HG03460 (cell line): Measurements from ENCODE around the gene BCAS3.
"Not testable (repeated sequence)": the region's sequence is repeated elsewhere in the genome, so short reads cannot be mapped to it uniquely, and the experiment has no call there.

ENCODE experiments used
- ATAC-seq: cut with Tn5 transposase; IDR thresholded peaks from one replicate; pipeline ENCODE4 v1.9.1; 2021; ENCODE audit not compliant: unreplicated experiment

BCAS3 gene

DNA sequence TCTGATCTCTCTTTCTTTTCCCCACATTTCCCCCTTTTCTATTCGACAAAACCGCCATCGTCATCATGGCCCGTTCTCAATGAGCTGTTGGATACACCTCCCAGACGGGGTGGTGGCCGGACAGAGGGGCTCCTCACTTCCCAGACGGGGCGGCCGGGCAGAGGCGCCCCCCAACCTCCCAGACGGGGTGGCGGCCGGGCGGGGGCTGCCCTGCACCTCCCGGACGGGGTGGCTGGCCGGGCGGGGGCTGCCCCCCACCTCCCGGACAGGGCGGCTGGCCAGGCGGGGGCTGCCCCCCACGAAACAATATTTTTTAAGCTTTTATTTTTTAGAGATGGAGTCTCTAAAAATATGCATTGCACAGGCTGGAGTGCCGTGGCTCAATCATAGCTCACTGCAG is 299.2 kb downstream of the BCAS3 start:
- ATAC-seq, result not testable (repeated sequence)

DNA sequence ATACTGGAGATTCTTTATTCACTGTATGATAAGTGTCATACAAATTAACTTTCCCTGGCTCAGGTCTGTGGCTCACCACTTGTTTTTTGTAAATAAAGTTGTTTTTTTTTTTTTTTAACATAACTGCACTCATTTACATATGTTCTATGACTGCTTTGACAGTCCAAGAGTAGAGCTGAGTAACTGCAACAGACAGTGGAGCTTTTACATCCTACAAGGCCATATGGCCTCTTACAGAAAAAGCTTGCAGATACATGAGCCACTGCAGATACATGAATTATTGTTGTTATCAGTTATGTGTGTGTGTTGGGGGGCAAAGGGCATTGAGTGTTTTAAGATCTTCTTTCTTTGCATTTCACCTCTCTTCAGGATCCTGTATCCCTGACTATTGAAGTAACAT is 311.7 kb downstream of the BCAS3 start:
- no peak for ATAC-seq

DNA sequence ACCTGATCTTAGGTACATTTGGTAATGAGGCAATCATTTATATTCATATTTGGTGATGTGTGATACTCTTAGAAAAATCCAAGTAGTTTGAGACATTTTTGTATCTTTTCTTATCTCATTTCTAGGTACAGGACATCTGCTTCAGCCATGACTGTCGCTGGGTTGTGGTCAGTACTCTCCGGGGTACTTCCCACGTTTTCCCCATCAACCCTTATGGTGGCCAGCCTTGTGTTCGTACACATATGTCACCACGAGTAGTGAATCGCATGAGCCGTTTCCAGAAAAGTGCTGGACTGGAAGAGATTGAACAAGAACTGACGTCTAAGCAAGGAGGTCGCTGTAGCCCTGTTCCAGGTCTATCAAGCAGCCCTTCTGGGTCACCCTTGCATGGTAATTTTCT is 312.2 kb downstream of the BCAS3 start:
- ATAC-seq, result no peak

DNA sequence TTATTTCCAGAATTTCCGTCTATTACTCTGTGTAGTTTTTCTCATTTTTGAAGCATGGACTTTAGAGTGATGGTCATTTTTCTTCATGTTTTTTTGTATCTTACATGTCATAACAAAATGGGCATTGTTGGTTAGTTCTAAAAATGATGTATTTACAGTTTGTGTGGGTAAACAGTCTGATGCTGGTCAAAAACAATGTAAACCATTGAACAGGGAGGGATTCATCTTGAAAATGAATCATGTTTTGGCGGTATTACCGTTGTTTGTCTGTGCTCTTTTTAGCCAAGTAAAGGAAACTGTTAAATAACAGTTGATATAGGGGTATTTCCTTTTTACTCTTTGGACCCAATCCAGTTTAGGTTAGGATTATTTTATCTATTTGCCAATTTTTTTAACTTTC is 315.8 kb downstream of the BCAS3 start:
- ATAC-seq, result no peak

DNA sequence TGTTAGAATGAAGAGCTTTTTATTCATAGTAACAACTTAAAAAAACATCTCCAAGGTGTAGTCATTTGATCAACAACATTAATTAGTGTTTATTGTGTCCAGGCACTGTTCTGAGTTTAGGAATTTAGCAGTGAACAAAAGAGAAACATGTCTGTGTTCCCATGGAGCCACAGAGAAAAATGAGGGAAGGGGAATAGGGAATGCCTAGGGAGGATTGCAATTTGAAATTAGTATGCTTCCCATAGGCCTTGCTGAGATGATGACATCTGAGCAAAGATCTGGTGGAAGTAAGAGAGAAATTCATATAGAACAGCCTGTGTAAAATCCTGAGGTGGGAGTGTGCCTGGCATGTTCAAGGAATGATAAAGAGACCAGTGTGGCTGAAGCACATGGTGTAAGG is 318.0 kb downstream of the BCAS3 start:
- no peak for ATAC-seq

DNA sequence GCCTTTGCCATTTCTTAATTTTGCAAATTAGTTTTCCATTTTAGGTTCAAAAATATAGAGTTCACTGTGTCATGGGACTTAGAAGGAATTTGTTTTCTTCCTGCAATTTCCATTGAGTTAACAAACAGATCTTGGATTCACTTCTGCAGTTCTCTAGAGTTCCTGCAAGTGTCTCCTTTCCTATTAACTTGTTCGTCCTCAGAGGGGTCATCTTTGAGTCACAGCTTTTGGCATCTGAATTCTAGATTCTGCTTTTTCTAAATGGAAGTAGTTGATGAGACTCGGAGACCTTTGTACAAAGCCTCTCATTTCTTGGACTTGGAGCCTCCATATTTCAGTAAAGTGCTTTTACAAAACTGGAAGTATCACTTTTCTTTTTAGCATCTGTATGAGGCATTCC is 323.3 kb downstream of the BCAS3 start:
- ATAC-seq, result no peak

DNA sequence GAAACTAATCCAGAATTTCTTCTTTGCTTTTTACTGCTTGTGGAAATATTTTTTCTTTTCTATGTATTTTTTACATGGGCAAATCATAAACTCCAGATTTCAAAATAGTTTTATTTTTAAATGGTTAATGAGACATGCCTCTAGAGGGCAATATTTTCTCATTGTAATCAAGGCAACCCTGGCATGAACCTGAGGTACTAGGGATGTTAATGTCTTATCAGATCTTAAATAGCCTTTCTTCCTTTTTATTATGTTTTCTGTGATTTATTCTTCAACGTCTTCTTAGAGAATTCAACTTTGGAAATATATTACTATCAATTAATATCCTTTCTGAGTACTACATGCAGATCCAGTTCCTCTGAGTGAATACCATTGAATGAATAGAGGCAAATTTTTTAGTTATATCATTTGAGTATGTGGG is 324.7 kb downstream of the BCAS3 start:
- no peak for ATAC-seq

DNA sequence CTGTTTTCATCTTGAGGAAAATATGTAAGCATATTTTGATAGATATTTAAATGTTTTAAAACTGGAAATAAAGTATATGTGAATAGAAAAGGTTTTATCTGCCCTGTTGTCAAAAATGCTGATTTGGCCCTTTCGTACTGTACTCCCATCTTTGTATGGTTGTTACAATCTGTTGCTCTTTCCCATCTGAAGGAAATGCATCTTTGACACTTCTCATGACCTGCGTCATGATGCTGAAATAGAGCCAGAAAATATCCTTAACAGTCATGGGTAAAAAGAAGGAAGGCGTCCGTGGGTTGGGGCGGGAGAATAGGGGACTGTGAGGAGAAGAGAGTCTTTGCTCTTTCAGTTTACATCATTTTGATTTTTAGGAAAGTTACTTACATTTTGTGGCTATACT is 327.7 kb downstream of the BCAS3 start:
- ATAC-seq, result no peak

DNA sequence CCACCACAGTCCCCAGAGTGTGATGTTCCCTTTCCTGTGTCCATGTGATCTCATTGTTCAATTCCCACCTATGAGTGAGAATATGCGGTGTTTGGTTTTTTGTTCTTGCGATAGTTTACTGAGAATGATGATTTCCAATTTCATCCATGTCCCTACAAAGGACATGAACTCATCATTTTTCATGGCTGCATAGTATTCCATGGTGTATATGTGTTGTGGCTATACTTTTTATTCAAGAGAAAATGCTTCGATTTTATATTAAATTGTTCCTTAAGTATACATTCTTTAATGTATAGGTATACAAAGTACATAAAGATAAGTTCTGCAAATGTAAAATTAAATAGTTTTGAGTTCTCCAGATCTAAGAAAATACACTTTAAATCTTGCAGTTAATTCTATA is 328.3 kb downstream of the BCAS3 start:
- not testable (repeated sequence) for ATAC-seq

DNA sequence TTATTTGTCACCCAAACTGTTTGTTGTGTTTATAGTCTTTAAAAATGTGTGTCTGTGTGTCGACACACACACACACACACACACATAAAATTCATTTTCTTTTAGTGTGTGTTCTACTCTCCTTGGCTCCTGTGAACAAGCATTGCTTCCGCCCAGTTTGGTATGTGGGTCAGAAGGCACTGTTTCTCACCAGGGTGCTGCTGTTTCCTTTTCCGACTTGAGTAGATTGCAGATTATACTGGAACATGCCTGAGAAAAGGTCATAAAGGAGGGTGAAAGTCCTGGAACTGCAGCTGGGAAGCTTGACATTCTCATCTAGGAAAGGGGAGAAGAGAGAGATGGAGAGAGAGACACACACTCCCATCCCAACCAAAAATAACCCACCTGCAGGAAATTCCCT is 330.3 kb downstream of the BCAS3 start:
- ATAC-seq, result no peak

DNA sequence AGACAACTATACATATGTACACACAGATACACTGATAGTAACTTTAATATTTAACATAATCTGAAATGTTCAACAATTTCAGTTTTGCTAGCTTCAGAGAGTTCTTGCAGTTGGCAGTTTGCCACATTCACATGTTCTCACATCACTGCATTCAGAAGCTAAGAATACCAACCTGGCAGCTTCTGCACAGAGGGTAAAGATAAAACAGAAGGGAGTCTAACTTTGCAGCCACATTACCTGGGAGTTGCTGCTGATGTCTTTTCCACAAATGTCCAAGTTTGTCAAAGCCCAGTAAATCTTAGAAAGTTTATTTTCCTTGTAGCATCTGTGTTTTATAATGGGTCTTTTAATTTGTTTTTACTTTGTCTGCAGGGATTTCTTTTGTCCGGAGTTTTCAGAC is 332.0 kb downstream of the BCAS3 start:
- ATAC-seq, result no peak

DNA sequence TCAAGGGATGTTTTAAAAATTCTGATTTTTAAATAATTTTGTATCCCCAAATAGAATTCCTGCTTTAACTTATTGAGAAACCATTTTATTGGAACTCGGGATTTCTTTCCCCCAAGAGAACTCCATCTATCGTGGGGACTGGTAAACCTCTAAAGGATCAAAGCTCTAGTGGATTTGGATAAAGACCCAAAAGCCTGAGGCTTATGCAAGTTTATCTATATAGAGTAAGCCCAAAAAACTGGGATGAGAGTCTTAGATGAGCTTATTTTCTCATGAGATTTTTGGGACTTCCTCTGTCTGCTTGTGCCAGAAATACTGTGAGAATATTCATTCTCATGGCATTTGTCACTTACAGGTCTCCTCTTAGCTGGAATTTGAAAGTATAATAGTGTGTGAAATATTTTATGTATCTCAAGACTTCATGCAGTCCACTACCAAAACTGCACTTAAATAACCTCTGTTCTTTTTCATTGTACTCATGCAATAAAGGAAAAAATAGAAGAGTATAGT is 333.1 kb downstream of the BCAS3 start:
- no peak for ATAC-seq

DNA sequence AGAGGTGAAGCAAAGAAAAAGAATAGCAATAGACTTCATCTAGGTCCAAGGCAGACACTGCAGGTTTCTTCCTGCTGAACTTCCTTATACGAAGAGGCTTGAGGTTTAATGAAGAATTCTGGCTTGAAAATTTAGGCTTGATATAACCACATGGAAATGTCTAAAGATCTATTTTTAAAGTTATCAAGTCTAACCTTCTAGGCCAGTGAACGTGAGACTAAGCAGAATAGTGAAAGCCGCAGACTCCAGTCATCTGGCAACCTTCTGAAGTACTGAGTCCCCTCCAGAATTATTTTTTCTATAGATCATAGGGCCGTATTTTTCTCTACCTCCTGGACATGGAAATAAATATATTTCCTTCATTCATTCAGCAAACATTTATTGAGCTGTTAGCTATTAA is 333.6 kb downstream of the BCAS3 start:
- no peak for ATAC-seq

DNA sequence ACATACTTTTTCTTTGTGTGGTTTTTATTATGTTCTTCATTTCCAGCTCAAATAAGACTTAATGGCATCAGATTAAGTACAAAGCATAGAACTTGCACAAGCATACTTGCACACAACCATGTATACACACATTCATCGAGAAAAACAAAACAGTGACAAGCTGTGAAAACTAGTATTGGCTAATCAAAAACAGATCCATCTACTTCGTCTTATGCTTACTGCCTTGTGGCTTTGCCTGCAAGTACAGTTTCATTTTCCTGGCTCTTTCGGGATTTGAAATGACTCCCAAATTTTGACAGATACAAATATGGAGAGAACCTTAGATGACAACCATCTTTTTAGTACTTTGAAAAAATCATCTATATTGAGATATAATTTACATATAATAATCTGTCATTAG is 338.3 kb downstream of the BCAS3 start:
- no peak for ATAC-seq

DNA sequence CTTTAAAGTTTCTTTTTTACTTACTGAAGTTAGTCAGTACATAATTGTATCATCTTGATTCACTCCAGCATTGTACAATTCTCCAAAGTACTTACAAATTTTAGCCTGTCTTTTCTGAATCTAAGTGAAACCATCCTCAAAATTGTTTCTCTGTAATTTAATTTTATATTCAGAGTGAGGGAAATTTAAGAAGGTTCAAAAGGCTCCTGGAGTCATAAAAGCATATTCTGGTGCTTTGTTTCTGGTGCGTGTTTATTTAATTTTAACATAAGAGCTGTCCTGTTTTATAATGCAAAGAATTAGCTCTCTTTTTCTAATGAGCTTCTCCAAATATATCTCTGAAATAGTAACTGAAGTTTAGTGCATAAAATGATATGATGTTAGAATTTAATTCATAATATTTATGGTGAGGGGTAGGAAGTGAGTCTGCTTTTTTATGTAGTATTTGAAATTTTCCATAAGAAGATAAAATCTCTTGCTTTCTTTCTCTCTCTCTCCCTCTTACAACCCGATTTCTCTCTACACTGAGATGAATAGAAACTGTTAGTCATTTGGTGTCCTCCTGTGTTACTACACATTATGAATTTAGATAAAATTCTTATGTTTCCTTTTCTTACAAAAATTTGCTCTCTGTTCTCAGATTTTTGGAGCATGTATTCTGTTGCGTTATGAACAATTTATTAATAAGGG is 339.8 kb downstream of the BCAS3 start:
- no peak for ATAC-seq

DNA sequence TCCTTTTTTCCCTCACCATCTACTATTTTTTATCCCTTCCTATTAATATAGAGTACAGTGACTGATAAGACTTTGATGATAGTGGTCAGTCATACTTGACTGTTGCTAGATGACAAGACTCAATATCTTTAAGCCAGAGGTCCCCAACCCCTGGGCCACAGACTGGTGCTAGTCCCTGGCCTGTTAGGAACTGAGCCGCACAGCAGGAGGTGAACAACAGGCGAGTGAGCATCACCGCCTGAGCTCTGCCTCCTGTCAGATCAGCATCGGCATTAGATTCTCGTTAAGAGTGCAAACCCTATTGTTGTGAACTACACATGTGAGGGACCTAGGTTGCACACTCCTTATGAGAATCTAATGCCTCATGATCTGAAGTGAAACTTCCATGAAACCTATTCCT is 341.3 kb downstream of the BCAS3 start:
- ATAC-seq, result no peak

DNA sequence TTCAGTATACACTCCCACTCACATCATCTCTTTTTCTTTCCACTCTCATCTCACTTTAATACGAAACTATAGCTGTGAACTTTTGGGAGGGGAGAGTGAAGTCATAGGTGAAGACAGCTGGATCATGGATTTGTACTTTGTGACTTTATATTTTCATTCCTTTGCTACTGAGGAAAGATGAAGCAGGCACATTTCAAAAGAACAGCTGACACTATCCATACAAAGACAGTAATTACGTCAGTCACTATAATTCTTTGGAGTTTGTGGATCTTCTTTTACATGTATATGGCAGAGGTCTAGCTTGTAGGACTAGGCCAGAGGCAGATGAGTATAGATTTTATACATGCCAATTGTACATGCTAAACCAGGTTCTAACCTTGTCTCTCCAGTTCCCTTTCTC is 346.3 kb downstream of the BCAS3 start:
- no peak for ATAC-seq

DNA sequence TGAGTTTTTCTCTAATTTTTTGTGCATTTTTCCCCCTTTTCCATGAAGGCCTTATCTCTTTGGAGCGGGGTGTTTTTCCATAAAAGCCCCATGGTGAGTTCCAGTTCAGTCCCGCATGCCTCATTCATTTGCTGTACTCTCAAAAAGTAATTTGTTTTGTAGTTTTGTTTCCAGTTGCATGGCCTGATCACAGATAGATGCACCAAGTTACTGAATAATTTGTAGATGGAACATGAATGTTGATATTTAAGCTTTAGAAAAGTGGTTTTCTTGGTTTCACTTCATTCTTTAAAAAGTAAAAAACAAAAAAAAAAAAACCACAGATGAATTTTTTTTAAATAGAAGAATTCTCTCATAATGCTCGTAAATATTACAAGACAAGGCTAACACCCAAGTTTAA is 349.2 kb downstream of the BCAS3 start:
- ATAC-seq, result no peak

DNA sequence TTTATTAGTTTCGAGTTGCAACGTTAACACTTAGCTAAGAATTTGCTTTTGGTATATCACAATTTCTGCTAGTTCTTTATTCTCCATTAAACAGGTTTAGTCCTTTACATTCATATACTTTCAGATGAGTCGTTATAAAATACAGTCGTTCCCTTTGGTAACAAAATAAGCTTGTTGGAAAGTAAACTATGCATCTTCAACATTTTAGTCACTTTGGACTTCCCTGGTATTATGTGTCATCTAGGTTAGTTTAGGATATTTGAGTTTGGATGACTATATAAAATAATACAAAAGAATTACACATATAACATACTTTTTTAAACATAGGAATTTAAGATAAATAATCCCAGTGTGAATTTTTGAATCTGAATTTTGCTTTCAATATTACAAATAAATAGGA is 351.5 kb downstream of the BCAS3 start:
- no peak for ATAC-seq

DNA sequence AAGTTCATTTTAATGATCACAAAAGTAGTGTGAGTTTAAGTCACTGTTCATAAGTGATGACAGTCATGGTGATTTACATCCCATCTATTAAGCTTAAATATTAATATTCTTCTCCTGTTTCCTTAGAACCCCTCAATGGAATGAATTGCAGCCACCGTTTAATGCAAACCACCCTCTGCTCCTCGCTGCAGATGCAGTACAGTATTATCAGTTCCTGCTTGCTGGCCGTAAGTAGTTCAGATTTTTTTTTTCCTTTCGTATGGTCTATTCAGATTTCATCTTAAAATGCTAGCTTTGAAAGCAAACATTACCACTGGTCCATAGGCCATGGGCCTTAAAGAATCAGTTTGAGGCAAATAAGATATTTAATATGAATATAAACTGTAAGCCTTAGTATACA is 363.0 kb downstream of the BCAS3 start:
- ATAC-seq, result no peak

DNA sequence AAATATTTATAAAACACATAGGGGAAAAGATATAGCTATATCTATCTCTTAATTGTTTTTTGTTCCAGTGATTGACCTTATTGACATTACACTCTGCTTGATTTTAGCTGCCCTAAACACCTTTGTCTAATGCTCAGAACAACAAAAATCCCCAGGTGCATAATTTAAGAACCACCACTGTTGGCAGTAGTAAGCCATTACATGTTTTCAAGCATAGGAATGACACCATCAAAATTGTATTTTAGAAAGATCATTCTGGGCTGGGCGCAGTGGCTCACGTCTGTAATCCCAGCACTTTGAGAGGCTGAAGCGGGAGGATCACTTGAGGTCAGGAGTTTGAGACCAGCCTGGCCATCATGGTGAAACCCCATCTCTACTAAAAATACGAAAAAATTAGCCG is 364.7 kb downstream of the BCAS3 start:
- not testable (repeated sequence) for ATAC-seq

DNA sequence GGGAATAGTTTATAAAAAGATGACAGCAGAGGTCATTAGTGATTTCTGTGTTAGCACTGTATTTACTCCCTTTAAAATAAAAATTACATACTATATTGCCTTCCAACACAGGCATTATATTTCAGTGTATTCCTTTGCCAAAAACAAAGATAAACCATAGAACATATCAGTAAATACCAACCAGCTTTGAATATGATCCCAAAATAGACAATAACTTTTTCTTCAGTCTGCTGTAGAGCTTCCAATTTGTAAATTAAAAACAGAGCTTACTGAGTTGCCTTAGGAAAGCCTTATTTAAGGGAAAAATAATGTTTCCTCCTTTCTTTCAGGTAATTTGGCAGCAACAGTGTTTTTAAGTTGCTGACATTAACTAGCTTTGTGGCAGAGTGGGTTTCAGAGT is 369.9 kb downstream of the BCAS3 start:
- ATAC-seq, result no peak

DNA sequence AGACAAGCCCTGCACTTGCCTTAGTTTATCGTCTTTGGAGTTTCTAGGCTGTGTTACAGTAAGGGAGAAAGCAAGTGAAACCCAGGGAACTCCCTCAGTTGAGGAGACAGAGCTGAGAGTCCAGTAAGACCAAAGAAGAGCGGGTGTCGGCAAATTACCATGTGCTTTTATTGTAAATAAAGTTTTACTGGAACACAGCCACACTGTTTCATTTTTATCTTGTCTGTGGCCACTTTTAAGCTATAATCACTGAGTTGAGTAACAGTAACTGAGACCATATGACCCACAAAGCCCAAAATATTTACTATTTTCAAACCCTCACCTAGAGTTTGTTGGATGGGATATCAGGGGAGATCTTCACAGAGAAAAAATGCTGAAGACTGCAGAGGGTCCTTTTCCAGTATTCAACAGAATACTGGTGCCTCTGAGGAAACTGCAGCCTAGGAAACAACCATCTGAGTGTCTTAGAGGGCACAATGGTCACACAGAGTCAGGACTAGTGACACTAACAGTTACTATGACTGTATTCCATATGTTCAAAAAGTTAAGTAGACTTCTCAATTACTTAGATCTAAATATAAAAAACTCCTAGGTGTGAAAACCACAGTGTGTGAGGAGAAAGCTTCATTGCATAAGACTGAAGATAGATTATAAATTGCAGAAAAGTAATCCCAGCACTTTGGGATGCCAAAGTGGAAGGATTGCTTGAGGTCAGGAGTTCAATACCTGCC is 370.9 kb downstream of the BCAS3 start:
- ATAC-seq, result no peak
